Stimulated activated CD4-positive, alpha-beta T cell treated with anti-CD3 and anti-CD28 coated beads, Interleukin-4, amount 100 ng/mL, for 24 hours (primary cell): ENCODE measurements around the gene DIO1.

Experiments used
- DNase-seq: peaks from one replicate; pipeline ENCODE4 v3.0.0-alpha.2; 2020

DIO1 gene

GRCh38 chr1:53943490-53944043 lies 49.6 kb downstream of the DIO1 start:
- no peak for DNase-seq

- DNase-seq: no peak
Observed at GRCh38 chr1:53944469-53945182, 50.6 kb downstream of the DIO1 start.

- DNase-seq: no peak
Observed at GRCh38 chr1:53945183-53945432, 51.1 kb downstream of the DIO1 start.

- peak; percentile 99 for DNase-seq
Observed at GRCh38 chr1:53945433-53946251, 51.7 kb downstream of the DIO1 start, which contains the start of gene IFT25. Gene IFT25 (minus strand): TSS chr1:53945699. CDS start chr1:53940082, 5,617 bp downstream.

- DNase-seq: no peak
Observed at GRCh38 chr1:53946252-53947171, 52.5 kb downstream of the DIO1 start, which contains the start of gene LRRC42. Gene LRRC42 (plus strand): TSS chr1:53946350. CDS start chr1:53952000, 5,650 bp downstream.

GRCh38 chr1:53947172-53947907 lies 53.4 kb downstream of the DIO1 start:
- no peak for DNase-seq

GRCh38 chr1:53948291-53948690 lies 54.3 kb downstream of the DIO1 start:
- DNase-seq: no peak

GRCh38 chr1:53949023-53949990 lies 55.3 kb downstream of the DIO1 start:
- peak; percentile 28 for DNase-seq

- DNase-seq: no peak
Observed at GRCh38 chr1:53951697-53952096, 57.7 kb downstream of the DIO1 start.

- no peak for DNase-seq
Observed at GRCh38 chr1:53954128-53954527, 60.1 kb downstream of the DIO1 start.

- DNase-seq: no peak
Observed at GRCh38 chr1:53956308-53957168, 62.6 kb downstream of the DIO1 start.

- DNase-seq: no peak
Observed at GRCh38 chr1:53957194-53957818, 63.3 kb downstream of the DIO1 start.

GRCh38 chr1:53959664-53960250 lies 65.8 kb downstream of the DIO1 start:
- DNase-seq: peak; percentile 21
